Common myeloid progenitor, CD34-positive (primary cell): Measurements from ENCODE around the gene ZNF835.

ENCODE experiments used
- CTCF ChIA-PET: fragments of 350-600 bp; sonication (Branson Sonifier 250); formaldehyde crosslinking; loops from one replicate; lab custom pipeline; 2021; ENCODE audit warnings: antibody characterized with exemption; lab: Charles Lee
- POLR2A ChIA-PET: fragments of 350-600 bp; sonication (Branson Sonifier 250); formaldehyde crosslinking; loops from one replicate; lab custom pipeline; 2021; ENCODE audit warnings: antibody characterized with exemption; lab: Charles Lee
- DNase-seq, 3 donors: peaks; one replicate each; pipeline versions ENCODE4 v3.0.0 to v3.0.0-alpha.2; 2013
- H3K27ac ChIP-seq, 2 experiments: 1 replicate in 1 of 2; 2 replicates in 1 of 2; pipeline ENCODE4 v1.7.0; 2013; ENCODE audit warnings: inconsistent platforms in 2 of 2, low read length in 2 of 2, mild to moderate bottlenecking in 2 of 2, low read depth in 1 of 2, moderate library complexity in 1 of 2; ENCODE audit not compliant: severe bottlenecking in 2 of 2, insufficient read depth in 1 of 2, poor library complexity in 1 of 2
- H3K27me3 ChIP-seq, 5 experiments: replicated peaks in 2 of 5; 1 replicate in 3 of 5; 2 replicates in 2 of 5; pipeline versions ENCODE4 v1.6.1 to v1.7.0; 2013; ENCODE audit warnings: low read length in 4 of 5, mild to moderate bottlenecking in 2 of 5, moderate library complexity in 2 of 5, inconsistent platforms in 1 of 5; ENCODE audit not compliant: insufficient read depth in 5 of 5, control insufficient read depth in 4 of 5
- H3K36me3 ChIP-seq, 4 experiments: 1 replicate in 2 of 4; 2 replicates in 2 of 4; pipeline versions ENCODE4 v1.6.1 to v1.7.0; 2013; ENCODE audit warnings: low read length in 3 of 4, control low read depth in 1 of 4, mild to moderate bottlenecking in 1 of 4; ENCODE audit not compliant: control insufficient read depth in 4 of 4, insufficient read depth in 4 of 4
- H3K4me1 ChIP-seq, 4 experiments: 1 replicate in 3 of 4; 2 replicates in 1 of 4; pipeline versions ENCODE4 v1.6.1 to v1.7.1; 2013; ENCODE audit warnings: low read length in 3 of 4, mild to moderate bottlenecking in 3 of 4, control low read depth in 1 of 4, inconsistent platforms in 1 of 4, moderate library complexity in 1 of 4; ENCODE audit not compliant: control insufficient read depth in 4 of 4, insufficient read depth in 4 of 4; ENCODE audit errors: control extremely low read depth in 1 of 4
- H3K4me3 ChIP-seq, 7 experiments: 1 replicate in 4 of 7; 2 replicates in 3 of 7; pipeline versions ENCODE4 v1.5.1 to v1.7.0; 2013; ENCODE audit warnings: mild to moderate bottlenecking in 7 of 7, low read length in 6 of 7, moderate library complexity in 6 of 7, inconsistent platforms in 2 of 7, low read depth in 2 of 7, control low read depth in 1 of 7; ENCODE audit not compliant: insufficient read depth in 4 of 7, control insufficient read depth in 1 of 7; ENCODE audit errors: extremely low read depth in 1 of 7
- H3K9me3 ChIP-seq, 5 experiments: 1 replicate in 4 of 5; 2 replicates in 1 of 5; pipeline versions ENCODE4 v1.6.1 to v1.7.1; 2013; ENCODE audit warnings: low read length in 4 of 5, mild to moderate bottlenecking in 2 of 5, inconsistent platforms in 1 of 5, low read depth in 1 of 5, moderate library complexity in 1 of 5; ENCODE audit not compliant: control insufficient read depth in 4 of 5, insufficient read depth in 2 of 5; ENCODE audit errors: control extremely low read depth in 1 of 5
- WGBS: methylation state at CpG from one replicate; pipeline ENCODE4 v1.1.5; 2013; ENCODE audit not compliant: insufficient coverage; 5-methylcytosine and 5-hydroxymethylcytosine counted together

ZNF835 gene

DNA sequence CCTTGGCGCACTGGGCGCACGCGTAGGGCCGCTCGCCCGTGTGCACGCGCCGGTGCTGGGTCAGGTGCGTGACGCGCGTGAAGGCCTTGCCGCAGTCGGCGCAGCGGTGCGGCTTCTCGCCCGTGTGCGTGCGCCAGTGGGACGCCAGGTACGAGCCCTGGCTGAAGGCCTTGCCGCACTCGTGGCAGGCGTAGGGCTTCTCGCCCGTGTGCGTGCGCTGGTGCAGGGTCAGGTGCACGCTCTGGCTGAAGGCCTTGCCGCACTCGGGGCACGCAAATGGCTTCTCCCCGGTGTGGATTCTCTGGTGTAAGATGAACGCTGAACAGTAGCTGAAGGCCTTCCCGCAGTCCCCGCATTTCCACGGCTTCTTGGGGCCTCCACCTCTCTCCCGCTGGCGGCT lies 7.0 kb downstream of the ZNF835 start:
- POLR2A ChIA-PET = no interaction called here
- WGBS = 98% methylated on average over 43 of the region's 43 CpGs
- DNase-seq = no peak

DNA sequence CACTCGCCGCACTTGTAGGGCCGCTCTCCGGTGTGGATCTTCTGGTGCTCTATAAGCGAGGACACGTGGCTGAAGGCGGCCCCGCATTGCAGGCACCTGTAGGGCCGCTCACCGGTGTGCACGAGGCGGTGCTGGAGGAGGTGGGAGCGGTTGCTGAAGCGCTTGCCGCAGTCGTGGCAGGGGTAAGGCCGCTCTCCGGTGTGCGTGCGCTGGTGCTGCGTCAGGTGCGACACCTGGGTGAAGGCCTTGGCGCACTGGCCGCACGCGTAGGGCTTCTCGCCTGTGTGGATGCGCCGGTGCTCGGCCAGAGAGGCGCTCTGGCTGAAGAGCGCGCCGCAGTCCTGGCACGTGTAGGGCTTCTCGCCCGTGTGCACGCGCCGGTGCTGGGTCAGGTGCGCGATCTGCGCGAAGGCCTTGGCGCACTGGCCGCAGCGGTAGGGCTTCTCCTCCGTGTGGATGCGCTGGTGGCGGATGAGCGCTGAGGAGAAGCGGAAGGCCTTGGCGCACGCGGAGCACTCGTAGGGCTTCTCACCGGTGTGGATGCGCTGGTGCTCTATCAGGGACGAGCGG lies 7.5 kb downstream of the ZNF835 start:
- H3K36me3 ChIP-seq = peaks cover 0 to 34% (median 24%) of the 10 kb centered on the region in 4 experiments
- H3K4me1 ChIP-seq = peaks cover 0 to 4% (median 0%) of the 10 kb centered on the region in 4 experiments
- no peaks in the 10 kb centered on the region for H3K27me3 ChIP-seq
- H3K9me3 ChIP-seq = peaks cover 0 to 41% (median 20%) of the 10 kb centered on the region in 5 experiments
- CTCF ChIA-PET = no interaction called here
- POLR2A ChIA-PET = no interaction called here
- no peak overlapping the region for H3K4me3 ChIP-seq
- 98% methylated on average over 60 of the region's 60 CpGs for WGBS
- no peak overlapping the region for H3K27ac ChIP-seq
- DNase-seq = no peak

More for the DNA sequence above, 7.0 kb downstream of the ZNF835 start:
- CTCF ChIA-PET = no interaction called here
- Histone ChIP-seq H3K4me1 (peaks cover 0 to 4% (median 0%) of the 10 kb centered on the region in 4 experiments), H3K9me3 (peaks cover 0 to 39% (median 20%) of the 10 kb centered on the region in 5 experiments), H3K4me3 (no peak overlapping the region), H3K27ac (no peak overlapping the region), H3K27me3 (no peaks in the 10 kb centered on the region), H3K36me3 (peaks cover 0 to 34% (median 25%) of the 10 kb centered on the region in 4 experiments)

DNA sequence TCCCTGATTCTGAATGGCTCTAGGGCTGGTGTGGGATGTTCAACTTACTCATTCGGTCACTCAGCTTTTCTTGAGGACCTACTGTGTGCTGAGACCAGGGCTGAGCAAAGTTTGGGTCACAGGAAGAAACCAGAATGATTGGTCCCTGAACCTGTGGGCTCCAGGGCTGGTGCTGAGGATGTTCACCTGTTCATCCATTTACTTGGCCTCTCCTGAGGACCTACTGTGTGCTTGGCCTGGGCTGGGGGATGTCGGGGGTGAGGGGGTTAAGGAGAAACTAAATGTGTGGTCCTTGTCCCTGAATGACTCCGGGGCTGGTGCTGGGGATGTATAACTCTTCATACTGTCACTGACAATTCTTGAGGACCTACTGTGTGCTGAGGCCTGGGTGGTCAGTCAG lies 10.3 kb downstream of the ZNF835 start:
- no peaks in the 10 kb centered on the region for H3K27me3 ChIP-seq
- peaks cover 0 to 4% (median 0%) of the 10 kb centered on the region in 4 experiments for H3K4me1 ChIP-seq
- no peak for DNase-seq
- 94% methylated on average over 3 of the region's 3 CpGs for WGBS
- H3K9me3 ChIP-seq = peaks cover 0 to 36% (median 15%) of the 10 kb centered on the region in 5 experiments
- H3K4me3 ChIP-seq = peak overlapping the region in 1 of 7 experiments; percentile 51
- peaks cover 0 to 30% (median 20%) of the 10 kb centered on the region in 4 experiments for H3K36me3 ChIP-seq
- no peak overlapping the region for H3K27ac ChIP-seq
- CTCF ChIA-PET = no interaction called here
- POLR2A ChIA-PET = no interaction called here

DNA sequence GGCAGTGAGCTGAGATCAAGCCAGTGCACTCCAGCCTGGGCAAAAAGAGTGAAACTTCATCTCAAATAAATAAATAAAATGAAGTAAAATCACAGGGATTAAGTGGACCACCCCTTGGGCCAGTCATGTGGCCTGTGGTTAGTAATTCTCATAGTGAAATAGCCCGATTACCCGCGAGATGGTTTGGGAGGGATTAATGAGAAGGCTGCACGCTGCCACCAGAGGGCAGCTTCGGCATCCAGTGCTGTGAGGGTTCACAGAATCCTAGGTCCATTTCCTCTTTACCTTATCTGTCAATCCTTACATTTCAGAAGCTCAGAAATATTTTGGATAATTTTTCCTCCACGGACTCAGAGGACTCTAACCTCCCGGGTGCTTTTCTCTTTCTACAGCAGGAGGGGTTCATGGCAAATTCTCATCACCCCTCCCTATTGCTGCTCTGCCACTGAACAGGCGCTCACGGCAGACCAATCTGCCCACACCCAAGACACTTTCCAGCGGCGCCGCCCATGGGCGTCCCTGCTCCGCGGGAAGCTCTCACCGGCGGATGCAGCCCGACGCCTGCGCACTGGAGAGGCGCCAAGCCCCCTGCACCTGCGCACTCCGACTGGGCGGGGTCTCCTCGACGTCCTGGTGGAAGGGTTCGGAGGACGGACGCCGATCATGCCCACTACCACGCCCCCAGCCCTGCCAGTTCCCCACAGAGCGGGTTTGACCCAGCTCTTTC lies 11.0 kb downstream of the ZNF835 start:
- peak; percentile 29 to 63 (median 41) for DNase-seq
- peaks cover under 1 to 36% (median 15%) of the 10 kb centered on the region in 5 experiments for H3K9me3 ChIP-seq
- 15% methylated on average over 27 of the region's 32 CpGs for whole genome bisulfite sequencing
- peak overlapping the region in 1 of 7 experiments; percentile 51 for H3K4me3 ChIP-seq
- H3K36me3 ChIP-seq = peaks cover 0 to 30% (median 20%) of the 10 kb centered on the region in 4 experiments
- H3K27me3 ChIP-seq = no peaks in the 10 kb centered on the region
- CTCF ChIA-PET = no interaction called here
- H3K4me1 ChIP-seq = peaks cover 0 to 4% (median 0%) of the 10 kb centered on the region in 4 experiments
- H3K27ac ChIP-seq = no peak overlapping the region
- POLR2A ChIA-PET = no interaction called here

DNA sequence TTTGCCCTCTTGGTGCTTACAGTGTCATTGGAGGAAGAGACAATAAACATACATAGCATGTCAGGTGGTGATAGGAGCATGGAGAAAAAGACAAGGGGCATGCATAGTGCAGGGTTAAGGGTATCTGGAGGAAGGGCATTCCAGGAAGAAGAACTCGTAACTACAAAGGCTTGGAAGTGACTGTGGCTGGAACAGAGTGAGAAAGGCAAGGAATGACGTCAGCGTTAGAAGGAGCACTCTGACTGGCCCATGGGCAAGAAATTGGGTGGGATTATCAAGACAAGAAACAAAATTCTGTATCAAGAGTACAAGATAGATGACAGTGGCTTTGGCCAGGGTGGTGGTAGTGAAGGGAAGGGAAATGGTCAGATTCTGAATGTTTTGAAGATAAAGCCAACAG lies 17.4 kb downstream of the ZNF835 start:
- CTCF ChIA-PET = no interaction called here
- DNase-seq = no peak
- Histone ChIP-seq H3K27ac (no peak overlapping the region), H3K27me3 (no peaks in the 10 kb centered on the region), H3K4me3 (no peak overlapping the region), H3K4me1 (no peaks in the 10 kb centered on the region), H3K36me3 (no peaks in the 10 kb centered on the region), H3K9me3 (peaks cover 0 to 6% (median 5%) of the 10 kb centered on the region in 5 experiments)
- POLR2A ChIA-PET = no interaction called here
- WGBS = 69% methylated on average over 3 of the region's 3 CpGs

DNA sequence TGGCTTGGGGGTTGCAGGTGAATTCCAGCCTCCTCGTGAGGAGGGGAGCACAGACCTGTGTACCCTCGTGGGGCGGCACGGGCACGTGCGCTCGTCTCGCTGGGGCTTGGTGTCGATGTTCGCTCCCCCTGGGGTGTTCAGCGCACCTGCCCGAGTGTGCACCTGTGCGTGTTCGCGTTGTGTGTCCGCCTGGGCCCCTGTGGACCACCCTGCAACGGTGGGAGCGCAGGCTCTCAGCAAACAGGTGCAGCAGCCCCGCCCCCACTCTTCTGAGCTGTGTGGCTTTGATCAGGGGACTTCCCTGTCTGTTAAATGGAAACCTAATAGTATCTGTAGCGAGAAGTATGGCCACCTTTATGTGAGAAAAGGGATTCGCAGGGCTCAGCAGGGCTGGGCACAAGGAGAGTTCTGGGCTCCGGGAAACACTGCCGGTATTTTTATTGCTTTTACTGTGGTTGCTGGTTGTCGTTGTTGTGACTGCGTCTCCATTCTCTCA lies 28.0 kb downstream of the ZNF835 start:
- no peak overlapping the region for H3K27ac ChIP-seq
- H3K36me3 ChIP-seq = no peaks in the 10 kb centered on the region
- no peaks in the 10 kb centered on the region for H3K4me1 ChIP-seq
- H3K4me3 ChIP-seq = no peak overlapping the region
- 19% methylated on average over 22 of the region's 25 CpGs for WGBS
- peaks cover 3 to 42% (median 25%) of the 10 kb centered on the region in 5 experiments for H3K9me3 ChIP-seq
- ChIA-PET CTCF (no interaction called here), POLR2A (no interaction called here)
- H3K27me3 ChIP-seq = peaks cover 3 to 33% (median 9%) of the 10 kb centered on the region in 5 experiments
- DNase-seq = no peak
